ENCODE data around the gene PSAT1. TPM values are rescaled to one million over a fixed set of nuclear protein-coding genes. Genes with fewer than 3 reads are reported as not detected.
A peak's percentile ranks its signal among the peaks of the same experiment; 100 is the strongest.

PSAT1 gene
- total RNA-seq, 6 experiments from 2014 or later: 34.2 to 117 (median 89.3) TPM

- intact Hi-C loops (cut with DNase I): loop anchor here in 1 of 2 donors (10.0 kb wide), 2 partner anchors 62 to 112 kb away; no protein-coding TSS in a partner anchor
- Histone ChIP-seq H3K27ac (no peak overlapping the region), H3K4me3 (no peak overlapping the region), H3K4me1 (peaks cover 0 to 8% (median 0%) of the 10 kb centered on the region in 4 donors), H3K36me3 (no peaks in the 10 kb centered on the region), H3K9me3 (no peaks in the 10 kb centered on the region), H3K27me3 (no peaks in the 10 kb centered on the region)
- TF ChIP-seq POLR2A (IDR thresholded peaks at IDR 0.05) (no peak), CTCF (IDR thresholded peaks at IDR 0.05) (no peak)
- DNase-seq (no peak), ATAC-seq (no peak)
- WGBS (ENCODE audit: insufficient coverage, low coverage, low lambda C conversion rate, missing lambda C conversion rate): 83% methylated on average over 4 of the region's 4 CpGs
These were observed 43.6 kb upstream of the PSAT1 start for GRCh38 chr9:78253285-78253684.

- peaks cover 0 to 2% (median 0%) of the 10 kb centered on the region in 4 donors for H3K36me3 ChIP-seq
- intact Hi-C loops (cut with DNase I): no loop called here
- H3K4me1 ChIP-seq: peaks cover 0 to 12% (median 0%) of the 10 kb centered on the region in 4 donors
- H3K4me3 ChIP-seq: no peak overlapping the region
- 4% methylated on average over 2 of the region's 2 CpGs for WGBS (ENCODE audit: insufficient coverage, low coverage, low lambda C conversion rate, missing lambda C conversion rate)
- DNase-seq (no peak), ATAC-seq (peak; percentile 62 to 75 (median 72))
- no peak for TF ChIP-seq POLR2A (IDR thresholded peaks at IDR 0.05)
- TF ChIP-seq CTCF (IDR thresholded peaks at IDR 0.05): peak; percentile 63 to 69 (median 66)
- no peaks in the 10 kb centered on the region for H3K9me3 ChIP-seq
- H3K27me3 ChIP-seq: no peaks in the 10 kb centered on the region
- H3K27ac ChIP-seq: no peak overlapping the region
These were observed 35.4 kb upstream of the PSAT1 start for GRCh38 chr9:78261403-78262001.

GRCh38 chr9:78262655-78263054, 34.3 kb upstream of the PSAT1 start:
- Histone ChIP-seq H3K9me3 (no peaks in the 10 kb centered on the region), H3K27ac (no peak overlapping the region), H3K27me3 (no peaks in the 10 kb centered on the region), H3K4me1 (peaks cover 0 to 12% (median 0%) of the 10 kb centered on the region in 4 donors), H3K36me3 (peaks cover 0 to 6% (median 0%) of the 10 kb centered on the region in 4 donors), H3K4me3 (no peak overlapping the region)
- no peak for TF ChIP-seq POLR2A (IDR thresholded peaks at IDR 0.05)
- TF ChIP-seq CTCF (IDR thresholded peaks at IDR 0.05): no peak
- DNase-seq (no peak), ATAC-seq (peak in 1 of 4 donors; percentile 40)
- WGBS (ENCODE audit: insufficient coverage, low coverage, low lambda C conversion rate, missing lambda C conversion rate): 58% methylated on average over 2 of the region's 2 CpGs
- intact Hi-C loops (cut with DNase I): no loop called here

- Histone ChIP-seq H3K9me3 (no peaks in the 10 kb centered on the region), H3K27me3 (no peaks in the 10 kb centered on the region), H3K4me3 (no peak overlapping the region), H3K4me1 (no peaks in the 10 kb centered on the region), H3K36me3 (peaks cover 0 to 6% (median 0%) of the 10 kb centered on the region in 4 donors), H3K27ac (no peak overlapping the region)
- TF ChIP-seq POLR2A (IDR thresholded peaks at IDR 0.05) (no peak), CTCF (IDR thresholded peaks at IDR 0.05) (no peak)
- DNase-seq (no peak), ATAC-seq (no peak)
- WGBS (ENCODE audit: insufficient coverage, low coverage, low lambda C conversion rate, missing lambda C conversion rate): 93% methylated on average over 4 of the region's 4 CpGs
- intact Hi-C loops (cut with DNase I): no loop called here
These were observed 29.0 kb upstream of the PSAT1 start for GRCh38 chr9:78267889-78268288.
